Neural cell (in vitro differentiated cells): ENCODE data around the gene CXCL3. TPM values are rescaled to one million over a fixed set of nuclear protein-coding genes. Genes with fewer than 3 reads are reported as not detected.

Source experiments
- H2AFZ ChIP-seq: fragments of 200-600, 300-800 bp; sonication (generic), shearing (Covaris generic); 2 replicates; pipeline ENCODE4 v1.6.0; 2014; ENCODE audit warnings: low read depth, mild to moderate bottlenecking, antibody characterized with exemption, low read length, moderate library complexity
- H3F3A ChIP-seq: fragments of 200-600 bp; shearing (Covaris generic); 2 replicates; pipeline ENCODE4 v1.6.1; 2016; ENCODE audit warnings: mild to moderate bottlenecking, moderate library complexity, mixed read lengths, antibody characterized with exemption, low read length; ENCODE audit not compliant: insufficient read depth, poor library complexity, severe bottlenecking
- H3K27ac ChIP-seq: fragments of 200-600, 300-800 bp; sonication (generic), shearing (Covaris generic); 2 replicates; pipeline ENCODE4 v1.5.1; 2014; ENCODE audit warnings: mild to moderate bottlenecking, low read length, moderate library complexity
- H3K27me3 ChIP-seq: fragments of 300-800, 200-600 bp; sonication (generic), shearing (Covaris generic); 2 replicates; pipeline ENCODE4 v1.6.0; 2014; ENCODE audit warnings: mild to moderate bottlenecking, low read depth, low read length, moderate library complexity; ENCODE audit not compliant: insufficient read depth
- H3K36me3 ChIP-seq: fragments of 300-800, 200-600 bp; sonication (generic), shearing (Covaris generic); 2 replicates; pipeline ENCODE4 v1.5.1; 2014; ENCODE audit warnings: mild to moderate bottlenecking, antibody characterized with exemption, low read length, moderate library complexity; ENCODE audit not compliant: insufficient read depth
- H3K4me2 ChIP-seq: fragments of 300-800, 200-600 bp; sonication (generic), shearing (Covaris generic); 2 replicates; pipeline ENCODE4 v1.6.0; 2014; ENCODE audit warnings: mild to moderate bottlenecking, low read length
- H3K4me3 ChIP-seq: fragments of 300-800, 200-600 bp; sonication (generic), shearing (Covaris generic); 2 replicates; pipeline ENCODE4 v1.5.1; 2014; ENCODE audit warnings: mild to moderate bottlenecking, low read length, moderate library complexity
- H3K79me2 ChIP-seq: fragments of 200-600 bp; shearing (Covaris generic); replicated peaks from 2 replicates; pipeline ENCODE4 v1.6.0; 2014; ENCODE audit warnings: mild to moderate bottlenecking, low read length, moderate library complexity; ENCODE audit not compliant: insufficient read depth
- H3K9ac ChIP-seq: fragments of 300-800, 200-600 bp; sonication (generic), shearing (Covaris generic); 2 replicates; pipeline ENCODE4 v1.6.1; 2016; ENCODE audit warnings: mild to moderate bottlenecking, low read length, mixed read lengths
- H3K9me2 ChIP-seq: fragments of 200-600 bp; shearing (Covaris generic); 2 replicates; pipeline ENCODE4 v1.6.1; 2016; ENCODE audit warnings: mild to moderate bottlenecking, low read length, mixed read lengths; ENCODE audit not compliant: insufficient read depth
- H3K9me3 ChIP-seq: fragments of 200-600, 300-800 bp; sonication (generic), shearing (Covaris generic); 2 replicates; pipeline ENCODE4 v1.6.1; 2016; ENCODE audit warnings: mild to moderate bottlenecking, mixed run types, low read length, moderate library complexity, mixed read lengths
- H4K20me1 ChIP-seq: fragments of 200-600 bp; shearing (Covaris generic); 2 replicates; pipeline ENCODE4 v1.6.1; 2016; ENCODE audit warnings: mild to moderate bottlenecking, mixed run types; ENCODE audit not compliant: insufficient read depth
- CTCF ChIP-seq: fragments of 450-650 bp; IDR thresholded peaks from 2 replicates; pipeline ENCODE4 v1.5.1; 2014; ENCODE audit warnings: antibody characterized with exemption, mild to moderate bottlenecking, moderate library complexity; ENCODE audit not compliant: poor library complexity, severe bottlenecking
- EP300 ChIP-seq: fragments of 450-650 bp; conservative IDR thresholded peaks from 2 replicates; pipeline ENCODE4 v1.6.1; 2014; ENCODE audit warnings: antibody characterized with exemption, mild to moderate bottlenecking, moderate library complexity; ENCODE audit not compliant: poor library complexity, severe bottlenecking
- EZH2 ChIP-seq: fragments of 200-600, 300-800 bp; shearing (Covaris generic), sonication (generic); IDR thresholded peaks from 2 replicates; pipeline ENCODE4 v1.6.1; 2014; ENCODE audit warnings: antibody characterized with exemption, low read length, borderline replicate concordance, mild to moderate bottlenecking; ENCODE audit not compliant: insufficient read depth, poor library complexity, severe bottlenecking
- MXI1 ChIP-seq: fragments of 450-650 bp; conservative IDR thresholded peaks from 2 replicates; pipeline ENCODE4 v1.6.1; 2014; ENCODE audit warnings: antibody characterized with exemption, mild to moderate bottlenecking; ENCODE audit not compliant: poor library complexity, severe bottlenecking
- POLR2AphosphoS5 ChIP-seq: IDR thresholded peaks from 2 replicates; pipeline ENCODE4 v1.6.1; 2012
- RAD21 ChIP-seq: fragments of 450-650 bp; conservative IDR thresholded peaks from 2 replicates; pipeline ENCODE4 v1.6.1; 2014; ENCODE audit warnings: antibody characterized with exemption, mild to moderate bottlenecking, moderate library complexity
- SMC3 ChIP-seq: fragments of 450-650 bp; conservative IDR thresholded peaks from 2 replicates; pipeline ENCODE4 v1.6.1; 2014; ENCODE audit warnings: antibody characterized with exemption, mild to moderate bottlenecking, moderate library complexity; ENCODE audit not compliant: poor library complexity
- TAF1 ChIP-seq: IDR thresholded peaks from 2 replicates; pipeline ENCODE4 v1.6.1; 2012; ENCODE audit warnings: low read depth
- polyA plus RNA-seq: library from polyadenylated mRNA; depleted of rRNA; stranded (reverse); fragments of >200 nt; gene quantifications from 2 replicates; pipeline ENCODE4 v1.2.3, GENCODE V29; 2014
- TF ChIP-seq, protein P1 (sequence below): IDR thresholded peaks from 2 replicates; pipeline ENCODE4 v1.6.1; 2012; ENCODE audit warnings: borderline replicate concordance

The CXCL3 gene
- polyA plus RNA-seq, 1 donor from 2014 or later: not detected

- H3K27ac ChIP-seq: no peak overlapping the region
- TF ChIP-seq SMC3 (no peak), CTCF (no peak), EP300 (no peak), EZH2 (no peak), RAD21 (no peak), TAF1 (no peak), POLR2AphosphoS5 (no peak), MXI1 (no peak)
- TF ChIP-seq, protein P1, sequence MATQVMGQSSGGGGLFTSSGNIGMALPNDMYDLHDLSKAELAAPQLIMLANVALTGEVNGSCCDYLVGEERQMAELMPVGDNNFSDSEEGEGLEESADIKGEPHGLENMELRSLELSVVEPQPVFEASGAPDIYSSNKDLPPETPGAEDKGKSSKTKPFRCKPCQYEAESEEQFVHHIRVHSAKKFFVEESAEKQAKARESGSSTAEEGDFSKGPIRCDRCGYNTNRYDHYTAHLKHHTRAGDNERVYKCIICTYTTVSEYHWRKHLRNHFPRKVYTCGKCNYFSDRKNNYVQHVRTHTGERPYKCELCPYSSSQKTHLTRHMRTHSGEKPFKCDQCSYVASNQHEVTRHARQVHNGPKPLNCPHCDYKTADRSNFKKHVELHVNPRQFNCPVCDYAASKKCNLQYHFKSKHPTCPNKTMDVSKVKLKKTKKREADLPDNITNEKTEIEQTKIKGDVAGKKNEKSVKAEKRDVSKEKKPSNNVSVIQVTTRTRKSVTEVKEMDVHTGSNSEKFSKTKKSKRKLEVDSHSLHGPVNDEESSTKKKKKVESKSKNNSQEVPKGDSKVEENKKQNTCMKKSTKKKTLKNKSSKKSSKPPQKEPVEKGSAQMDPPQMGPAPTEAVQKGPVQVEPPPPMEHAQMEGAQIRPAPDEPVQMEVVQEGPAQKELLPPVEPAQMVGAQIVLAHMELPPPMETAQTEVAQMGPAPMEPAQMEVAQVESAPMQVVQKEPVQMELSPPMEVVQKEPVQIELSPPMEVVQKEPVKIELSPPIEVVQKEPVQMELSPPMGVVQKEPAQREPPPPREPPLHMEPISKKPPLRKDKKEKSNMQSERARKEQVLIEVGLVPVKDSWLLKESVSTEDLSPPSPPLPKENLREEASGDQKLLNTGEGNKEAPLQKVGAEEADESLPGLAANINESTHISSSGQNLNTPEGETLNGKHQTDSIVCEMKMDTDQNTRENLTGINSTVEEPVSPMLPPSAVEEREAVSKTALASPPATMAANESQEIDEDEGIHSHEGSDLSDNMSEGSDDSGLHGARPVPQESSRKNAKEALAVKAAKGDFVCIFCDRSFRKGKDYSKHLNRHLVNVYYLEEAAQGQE: no peak
- no peaks in the 10 kb centered on the region for H3K27me3 ChIP-seq
- H3K9me2 ChIP-seq: no peaks in the 10 kb centered on the region
- no peak overlapping the region for H3K4me2 ChIP-seq
- H3K9me3 ChIP-seq: no peaks in the 10 kb centered on the region
- no peak overlapping the region for H3K9ac ChIP-seq
- no peak overlapping the region for H2AFZ ChIP-seq
- no peak overlapping the region for H3K4me3 ChIP-seq
- H3K79me2 ChIP-seq: no peaks in the 10 kb centered on the region
- H3K36me3 ChIP-seq: no peaks in the 10 kb centered on the region
- H3F3A ChIP-seq: no peaks in the 10 kb centered on the region
- no peaks in the 10 kb centered on the region for H4K20me1 ChIP-seq
These were observed 47.3 kb downstream of the CXCL3 start for GRCh38 chr4:73990988-73991741.

- Histone ChIP-seq H3F3A (no peaks in the 10 kb centered on the region), H3K4me2 (no peak overlapping the region), H3K4me3 (no peak overlapping the region), H3K9me3 (no peaks in the 10 kb centered on the region), H3K9ac (no peak overlapping the region), H3K9me2 (no peaks in the 10 kb centered on the region), H3K27me3 (no peaks in the 10 kb centered on the region), H4K20me1 (no peaks in the 10 kb centered on the region), H3K79me2 (no peaks in the 10 kb centered on the region), H2AFZ (no peak overlapping the region), H3K27ac (no peak overlapping the region), H3K36me3 (no peaks in the 10 kb centered on the region)
- TF ChIP-seq MXI1: no peak
- no peak for TF ChIP-seq EZH2
- TF ChIP-seq SMC3: no peak
- no peak for TF ChIP-seq POLR2AphosphoS5
- TF ChIP-seq, protein P1: no peak
- TF ChIP-seq TAF1: no peak
- no peak for TF ChIP-seq CTCF
- no peak for TF ChIP-seq RAD21
- TF ChIP-seq EP300: no peak
These were observed 48.6 kb downstream of the CXCL3 start for GRCh38 chr4:73989928-73990327.
